ENCODE data around the gene ALMS1. TPM values are rescaled to one million over a fixed set of nuclear protein-coding genes. Genes with fewer than 3 reads are reported as not detected.
"Not testable (repeated sequence)": the region's sequence is repeated elsewhere in the genome, so short reads cannot be mapped to it uniquely, and the experiment has no call there.

The ALMS1 gene
- total and polyA plus RNA-seq, 7 donors, result 3.7 to 8.2 (median 6.0) TPM

DNA sequence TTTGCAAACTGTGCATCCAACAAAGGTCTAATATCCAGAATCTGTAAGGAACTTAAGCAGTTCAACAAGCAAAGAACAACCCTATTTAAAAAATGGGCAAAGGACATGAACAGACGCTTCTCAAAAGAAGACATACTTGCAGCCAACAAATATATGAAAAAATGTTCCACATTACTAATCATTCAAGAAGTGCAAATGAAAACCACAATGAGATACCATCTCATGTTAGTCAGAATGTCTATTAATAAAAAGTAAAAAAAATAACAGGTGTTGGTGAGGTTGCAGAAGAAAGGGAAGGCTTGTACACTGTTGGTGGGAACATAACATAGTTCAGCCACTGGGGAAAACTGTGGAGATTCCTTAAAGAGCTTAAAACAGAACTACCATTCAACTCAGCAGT is 130.4 kb downstream of the ALMS1 start:
- intact Hi-C loops (cut with DNase I), result no loop called here
- ATAC-seq (peak in 1 of 4 donors; percentile 25), DNase-seq (no peak)
- 96 to 100% (median 97%) methylated on average over 1 of the region's 1 CpG for WGBS, 3 donors
- no peak overlapping the region for H3K4me3 ChIP-seq
- TF ChIP-seq, protein P1, sequence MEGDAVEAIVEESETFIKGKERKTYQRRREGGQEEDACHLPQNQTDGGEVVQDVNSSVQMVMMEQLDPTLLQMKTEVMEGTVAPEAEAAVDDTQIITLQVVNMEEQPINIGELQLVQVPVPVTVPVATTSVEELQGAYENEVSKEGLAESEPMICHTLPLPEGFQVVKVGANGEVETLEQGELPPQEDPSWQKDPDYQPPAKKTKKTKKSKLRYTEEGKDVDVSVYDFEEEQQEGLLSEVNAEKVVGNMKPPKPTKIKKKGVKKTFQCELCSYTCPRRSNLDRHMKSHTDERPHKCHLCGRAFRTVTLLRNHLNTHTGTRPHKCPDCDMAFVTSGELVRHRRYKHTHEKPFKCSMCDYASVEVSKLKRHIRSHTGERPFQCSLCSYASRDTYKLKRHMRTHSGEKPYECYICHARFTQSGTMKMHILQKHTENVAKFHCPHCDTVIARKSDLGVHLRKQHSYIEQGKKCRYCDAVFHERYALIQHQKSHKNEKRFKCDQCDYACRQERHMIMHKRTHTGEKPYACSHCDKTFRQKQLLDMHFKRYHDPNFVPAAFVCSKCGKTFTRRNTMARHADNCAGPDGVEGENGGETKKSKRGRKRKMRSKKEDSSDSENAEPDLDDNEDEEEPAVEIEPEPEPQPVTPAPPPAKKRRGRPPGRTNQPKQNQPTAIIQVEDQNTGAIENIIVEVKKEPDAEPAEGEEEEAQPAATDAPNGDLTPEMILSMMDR (IDR thresholded peaks at IDR 0.05), result no peak
- peaks cover 6% of the 10 kb centered on the region for H3K9me3 ChIP-seq
- no peaks in the 10 kb centered on the region for H3K4me1 ChIP-seq
- no peaks in the 10 kb centered on the region for H3K27me3 ChIP-seq (ENCODE audit: insufficient read depth in 3 of 3, low read length in 2 of 3)
- H3K36me3 ChIP-seq (ENCODE audit: insufficient read depth in 1 of 2, low read depth in 1 of 2), result peaks cover 0 to 13% of the 10 kb centered on the region in 2 donors
- no peak overlapping the region for H3K27ac ChIP-seq

DNA sequence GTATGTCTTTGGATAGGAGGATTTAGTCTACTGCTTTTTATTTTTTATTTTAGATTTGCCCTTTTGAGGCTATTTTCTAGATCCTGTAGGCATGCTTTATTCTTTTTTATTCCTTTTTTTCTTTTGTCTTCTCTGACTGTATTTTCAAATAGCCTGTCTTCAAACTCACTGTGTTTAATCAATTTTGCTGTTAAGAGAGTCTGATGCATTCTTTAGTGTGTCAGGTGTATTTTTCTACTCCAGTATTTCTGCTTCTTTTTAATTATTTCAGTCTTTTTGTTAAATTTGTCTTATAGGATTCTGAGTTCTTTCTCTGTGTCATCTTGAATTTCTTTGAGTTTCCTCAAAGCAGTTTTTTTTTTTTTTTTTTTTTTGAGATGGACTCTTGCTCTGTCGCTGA is 143.1 kb downstream of the ALMS1 start:
- no peak overlapping the region for H3K27ac ChIP-seq
- H3K4me1 ChIP-seq, result no peaks in the 10 kb centered on the region
- peaks cover 14% of the 10 kb centered on the region for H3K9me3 ChIP-seq
- H3K27me3 ChIP-seq (ENCODE audit: insufficient read depth in 3 of 3, low read length in 2 of 3), result no peaks in the 10 kb centered on the region
- ATAC-seq, result no peak
- WGBS, 3 donors, result 95 to 100% (median 100%) methylated on average over 1 of the region's 1 CpG
- H3K36me3 ChIP-seq (ENCODE audit: insufficient read depth in 1 of 2, low read depth in 1 of 2), result no peaks in the 10 kb centered on the region
- H3K4me3 ChIP-seq, result no peak overlapping the region
- intact Hi-C loops (cut with DNase I), result no loop called here
- no peak for DNase-seq
- TF ChIP-seq, protein P1 (IDR thresholded peaks at IDR 0.05), result no peak

DNA sequence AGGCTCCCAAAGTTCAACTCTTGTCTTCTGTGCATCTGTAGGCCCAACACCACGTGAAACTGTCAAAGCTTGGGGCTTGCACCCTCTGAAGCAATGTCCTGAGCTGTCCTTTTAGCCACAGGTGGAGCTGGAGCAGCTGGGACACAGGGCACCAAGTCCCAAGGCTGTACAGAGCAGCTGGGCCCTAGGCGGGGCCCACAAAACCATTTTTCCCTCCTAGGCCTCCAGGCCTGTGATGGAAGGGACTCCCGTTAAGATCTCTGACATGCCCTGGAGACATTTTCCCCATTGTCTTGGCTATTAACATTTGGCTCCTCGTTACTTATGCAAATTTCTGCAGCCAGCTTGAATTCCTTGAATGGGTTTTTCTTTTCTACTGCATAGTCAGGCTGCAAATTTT is 145.1 kb downstream of the ALMS1 start:
- ATAC-seq; H3K9me3 ChIP-seq; H3K4me3 ChIP-seq; intact Hi-C loops (cut with DNase I); DNase-seq; H3K36me3 ChIP-seq (ENCODE audit: insufficient read depth in 1 of 2, low read depth in 1 of 2); H3K4me1 ChIP-seq; H3K27me3 ChIP-seq (ENCODE audit: insufficient read depth in 3 of 3, low read length in 2 of 3); H3K27ac ChIP-seq: not testable (repeated sequence)
- WGBS, 3 donors, result 90 to 94% (median 92%) methylated on average over 4 of the region's 4 CpGs

DNA sequence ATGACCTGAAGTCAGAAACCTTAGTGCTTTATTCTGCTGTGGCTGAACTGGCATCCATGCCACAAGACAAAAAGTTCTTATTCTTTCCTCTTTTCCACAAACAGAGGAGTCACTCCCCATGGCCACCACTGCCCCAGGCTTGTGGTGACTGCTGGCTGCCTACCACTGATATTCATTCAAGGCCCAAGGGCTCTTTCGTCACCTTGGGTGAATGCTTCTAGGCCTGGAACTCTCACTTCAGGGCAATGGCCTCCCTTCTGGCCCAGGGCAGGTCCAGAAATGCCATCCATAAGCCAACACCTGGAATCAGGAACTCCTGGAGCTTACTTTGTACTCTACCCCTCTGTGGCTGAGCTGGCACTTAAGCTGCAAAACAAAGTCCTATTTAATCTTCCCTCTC is 146.7 kb downstream of the ALMS1 start:
- Histone ChIP-seq H3K27ac (no peak overlapping the region), H3K9me3 (no peaks in the 10 kb centered on the region), H3K36me3 (ENCODE audit: insufficient read depth in 1 of 2, low read depth in 1 of 2) (peaks cover 4 to 13% of the 10 kb centered on the region in 2 donors), H3K4me3 (no peak overlapping the region), H3K4me1 (no peaks in the 10 kb centered on the region), H3K27me3 (ENCODE audit: insufficient read depth in 3 of 3, low read length in 2 of 3) (no peaks in the 10 kb centered on the region)
- intact Hi-C loops (cut with DNase I), result no loop called here
- no peak for ATAC-seq
- no peak for DNase-seq
- WGBS, 3 donors, result 100% methylated on average over 1 of the region's 1 CpG
- TF ChIP-seq, protein P1 (IDR thresholded peaks at IDR 0.05), result no peak

DNA sequence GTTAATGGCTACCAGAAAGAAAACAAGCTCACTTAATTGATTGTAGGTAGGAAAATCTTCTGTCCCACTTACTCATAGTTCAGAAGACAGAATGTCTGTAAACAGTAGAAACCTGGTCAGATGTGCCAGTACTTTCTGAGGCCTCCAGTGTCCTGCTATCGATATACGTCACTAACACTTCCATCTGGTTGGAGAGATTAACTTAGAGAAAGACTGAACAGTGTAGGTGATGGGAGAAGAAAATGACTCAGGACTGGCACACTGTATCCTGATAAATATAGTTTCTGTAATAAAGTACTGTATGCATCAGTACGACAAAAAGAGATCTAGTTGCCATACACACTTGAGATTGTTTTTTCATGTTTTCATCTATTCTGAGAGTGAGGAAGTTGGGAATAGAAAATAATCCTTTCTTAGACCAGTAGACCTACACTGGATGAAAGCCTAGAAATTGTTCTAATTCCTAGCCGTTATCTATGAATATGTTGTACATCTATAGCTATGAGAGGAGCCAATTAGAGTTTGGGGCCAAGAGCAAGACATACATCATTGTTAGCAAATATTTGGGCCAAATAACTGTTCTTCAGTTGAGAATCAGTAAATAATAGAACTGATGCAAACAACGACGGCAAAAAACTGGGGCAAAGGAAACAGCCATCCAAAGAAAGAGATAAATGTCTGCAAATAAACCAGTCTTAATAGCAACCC is 150.7 kb downstream of the ALMS1 start:
- peaks cover 6 to 13% of the 10 kb centered on the region in 2 donors for H3K36me3 ChIP-seq (ENCODE audit: insufficient read depth in 1 of 2, low read depth in 1 of 2)
- intact Hi-C loops (cut with DNase I), result no loop called here
- no peak for ATAC-seq

DNA sequence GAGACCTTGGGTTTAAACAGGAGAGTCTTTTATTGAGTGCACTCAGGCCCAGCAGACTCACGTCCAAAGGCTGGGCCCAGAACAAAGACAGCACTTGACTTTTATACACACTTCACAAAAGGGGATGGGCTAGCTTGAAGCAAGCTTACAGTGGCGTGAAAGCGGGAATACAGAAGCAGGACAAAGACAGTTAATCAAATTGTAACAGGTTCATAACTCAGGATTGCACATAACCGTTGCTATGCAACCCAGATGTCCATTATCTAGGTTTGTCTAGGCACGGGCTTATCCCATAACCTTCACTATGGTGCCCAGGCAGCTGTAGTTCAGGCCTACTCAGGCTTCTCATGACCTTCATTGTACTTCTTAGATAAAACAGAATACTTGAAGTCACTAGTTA is 175.2 kb downstream of the ALMS1 start:
- H3K27ac ChIP-seq; H3K4me1 ChIP-seq; DNase-seq; H3K27me3 ChIP-seq (ENCODE audit: insufficient read depth in 3 of 3, low read length in 2 of 3); ATAC-seq; H3K9me3 ChIP-seq; intact Hi-C loops (cut with DNase I); H3K4me3 ChIP-seq: not testable (repeated sequence)
- 79 to 87% (median 82%) methylated on average over 5 of the region's 5 CpGs for WGBS, 3 donors
- H3K36me3 ChIP-seq (ENCODE audit: insufficient read depth in 1 of 2, low read depth in 1 of 2), result peaks cover 0 to 25% of the 10 kb centered on the region in 2 donors

More for the DNA sequence above, 150.7 kb downstream of the ALMS1 start:
- no peak for DNase-seq
- no peaks in the 10 kb centered on the region for H3K27me3 ChIP-seq (ENCODE audit: insufficient read depth in 3 of 3, low read length in 2 of 3)
- TF ChIP-seq, protein P1 (IDR thresholded peaks at IDR 0.05), result no peak
- H3K9me3 ChIP-seq, result peaks cover 6% of the 10 kb centered on the region
- no peak overlapping the region for H3K4me3 ChIP-seq
- WGBS, 3 donors, result 94 to 97% (median 96%) methylated on average over 6 of the region's 6 CpGs
- H3K4me1 ChIP-seq, result no peaks in the 10 kb centered on the region
- H3K27ac ChIP-seq, result no peak overlapping the region
